HG02571 (cell line): ENCODE data around the gene CRMP1.
"Not testable (repeated sequence)": the region's sequence is repeated elsewhere in the genome, so short reads cannot be mapped to it uniquely, and the experiment has no call there.

ENCODE experiments used
- ATAC-seq: cut with Tn5 transposase; IDR thresholded peaks from one replicate; pipeline ENCODE4 v1.9.1; 2021; ENCODE audit warnings: mild to moderate bottlenecking, moderate library complexity; ENCODE audit not compliant: unreplicated experiment

Gene CRMP1

GRCh38 chr4:5863461-5864113 is 29.3 kb downstream of the CRMP1 start:
- no peak for ATAC-seq

- ATAC-seq: no peak
Measured at GRCh38 chr4:5858020-5858769, 34.7 kb downstream of the CRMP1 start.

- ATAC-seq: no peak
Measured at GRCh38 chr4:5857199-5857598, 35.7 kb downstream of the CRMP1 start.

- ATAC-seq: not testable (repeated sequence)
Measured at GRCh38 chr4:5856362-5856761, 36.5 kb downstream of the CRMP1 start.

- ATAC-seq: no peak
Measured at GRCh38 chr4:5854929-5855328, 38.0 kb downstream of the CRMP1 start.

- no peak for ATAC-seq
Measured at GRCh38 chr4:5852523-5853202, 40.2 kb downstream of the CRMP1 start.

GRCh38 chr4:5851637-5852301 is 41.1 kb downstream of the CRMP1 start:
- no peak for ATAC-seq

- ATAC-seq: no peak
Measured at GRCh38 chr4:5845035-5845905, 47.6 kb downstream of the CRMP1 start.

GRCh38 chr4:5843573-5844530 is 49.0 kb downstream of the CRMP1 start:
- no peak for ATAC-seq

GRCh38 chr4:5842456-5842855 is 50.4 kb downstream of the CRMP1 start:
- no peak for ATAC-seq

GRCh38 chr4:5839751-5840674 is 52.9 kb downstream of the CRMP1 start:
- ATAC-seq: no peak

GRCh38 chr4:5839332-5839731 is 53.6 kb downstream of the CRMP1 start:
- no peak for ATAC-seq

- ATAC-seq: not testable (repeated sequence)
Measured at GRCh38 chr4:5837483-5837882, 55.4 kb downstream of the CRMP1 start.

- ATAC-seq: no peak
Measured at GRCh38 chr4:5836943-5837342, 55.9 kb downstream of the CRMP1 start.

GRCh38 chr4:5828005-5828391 is 64.9 kb downstream of the CRMP1 start:
- no peak for ATAC-seq

GRCh38 chr4:5827108-5828004 is 65.5 kb downstream of the CRMP1 start:
- no peak for ATAC-seq

- ATAC-seq: no peak
Measured at GRCh38 chr4:5826437-5827107, 66.3 kb downstream of the CRMP1 start.
